Natural killer cell (primary cell): Measurements from ENCODE around the gene HNRNPAB. TPM values are rescaled to one million over a fixed set of nuclear protein-coding genes. Genes with fewer than 3 reads are reported as not detected.

Source experiments
- ATAC-seq, 3 donors: fragments of 150-1000 bp in 2 of 3; fragments of 200-7000 bp in 1 of 3; cut with Tn5 transposase; 1 replicate in 1 of 3; 2 replicates in 2 of 3; pipeline ENCODE4 v1.10.0; 2021; ENCODE audit warnings: mild to moderate bottlenecking in 2 of 3, moderate library complexity in 2 of 3
- DNase-seq, 2 donors: peaks; one replicate each; pipeline versions ENCODE4 v3.0.0 to v3.0.0-alpha.2; 2013 to 2021; ENCODE audit warnings: mixed read lengths in 1 of 2
- H3K27ac ChIP-seq: one replicate; pipeline ENCODE4 v1.5.1; 2013; ENCODE audit warnings: mild to moderate bottlenecking, low read length
- H3K27me3 ChIP-seq: one replicate; pipeline ENCODE4 v1.6.1; 2013; ENCODE audit warnings: low read length; ENCODE audit not compliant: control insufficient read depth, insufficient read depth
- H3K36me3 ChIP-seq: one replicate; pipeline ENCODE4 v1.6.1; 2013; ENCODE audit warnings: low read length; ENCODE audit not compliant: control insufficient read depth, insufficient read depth
- H3K4me1 ChIP-seq: one replicate; pipeline ENCODE4 v1.6.1; 2013; ENCODE audit warnings: low read length; ENCODE audit not compliant: control insufficient read depth, insufficient read depth
- H3K4me3 ChIP-seq: one replicate; pipeline ENCODE4 v1.5.1; 2013; ENCODE audit warnings: low read length
- H3K9me3 ChIP-seq: one replicate; pipeline ENCODE4 v1.6.1; 2013; ENCODE audit warnings: low read length; ENCODE audit not compliant: control insufficient read depth, insufficient read depth
- H3K27ac Mint-ChIP-seq, 2 donors: one replicate each; pipeline ENCODE4 v1.8.0; 2022; ENCODE audit warnings: mild to moderate bottlenecking in 2 of 2, mixed read lengths in 2 of 2, moderate library complexity in 1 of 2
- H3K27me3 Mint-ChIP-seq, 2 donors: one replicate each; pipeline ENCODE4 v1.8.0; 2022; ENCODE audit warnings: low read depth in 2 of 2, mixed read lengths in 2 of 2
- H3K36me3 Mint-ChIP-seq: one replicate; pipeline ENCODE4 v1.8.0; 2022; ENCODE audit warnings: mixed read lengths
- H3K4me1 Mint-ChIP-seq, 2 donors: one replicate each; pipeline ENCODE4 v1.8.0; 2022; ENCODE audit warnings: mixed read lengths in 2 of 2
- H3K4me3 Mint-ChIP-seq: one replicate; pipeline ENCODE4 v1.8.0; 2022; ENCODE audit warnings: mild to moderate bottlenecking, moderate library complexity, mixed read lengths
- H3K9me3 Mint-ChIP-seq, 2 donors: one replicate each; pipeline ENCODE4 v1.8.0; 2022; ENCODE audit warnings: mixed read lengths in 2 of 2
- WGBS: methylation state at CpG from one replicate; pipeline ENCODE4 v1.1.7; 2013; ENCODE audit warnings: missing lambda C conversion rate; ENCODE audit not compliant: insufficient coverage; 5-methylcytosine and 5-hydroxymethylcytosine counted together
- intact Hi-C: fragments of 100-400 bp; cut with micrococcal nuclease; formaldehyde crosslinking; loops from one replicate; pipeline ENCODE4 v1.14.2; 2022
- total RNA-seq, 4 donors: library from RNA; stranded (reverse); fragments of 120-200 nt in 1 of 4; gene quantifications; one replicate each; pipeline versions ENCODE4 v1.2.3 to v1.2.4, GENCODE V29; 2013 to 2022
- TF ChIP-seq, protein P1 (sequence below): fragments of 200-600 bp; IDR thresholded peaks from one replicate; pipeline ENCODE4 v1.8.0; 2022; ENCODE audit warnings: antibody characterized with exemption

HNRNPAB gene
- total RNA-seq, 3 donors from 2014 or later (not counting 1 experiment from before 2014, with no cell fraction given) = 77.6 to 98.4 (median 88.4) TPM

DNA sequence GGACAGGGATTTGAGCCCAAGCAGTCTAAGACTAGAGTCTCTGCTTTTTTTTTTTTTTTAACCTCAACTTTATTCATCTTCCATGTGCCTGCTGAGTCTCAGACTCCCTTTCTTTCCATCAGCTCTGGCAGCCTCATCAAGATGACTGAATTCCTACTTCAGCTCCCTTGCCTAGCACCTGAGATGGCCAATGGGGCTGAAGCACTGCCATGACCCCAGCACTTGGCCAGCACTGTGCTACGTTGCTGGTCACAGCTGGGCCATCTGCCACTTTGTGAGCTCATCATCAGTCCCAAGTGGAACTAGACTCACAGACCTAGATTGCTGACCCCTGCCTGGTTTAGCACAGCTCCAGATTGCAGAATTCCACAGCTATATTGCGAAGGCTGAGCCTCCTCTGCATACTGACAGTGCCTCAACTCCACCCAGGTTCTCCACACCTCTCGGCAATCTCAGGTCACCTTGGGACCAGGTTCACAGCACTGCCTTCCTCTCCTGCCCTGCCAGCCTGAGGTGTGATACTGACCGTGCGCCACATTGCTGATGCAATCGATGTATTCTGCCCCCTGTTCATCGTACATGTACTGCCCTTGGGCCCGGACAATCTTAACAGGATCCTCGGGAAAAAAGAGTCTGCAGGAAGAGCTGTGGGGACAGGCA lies 26.7 kb downstream of the HNRNPAB start:
- H3K4me3 ChIP-seq = peak overlapping the region; percentile 70

DNA sequence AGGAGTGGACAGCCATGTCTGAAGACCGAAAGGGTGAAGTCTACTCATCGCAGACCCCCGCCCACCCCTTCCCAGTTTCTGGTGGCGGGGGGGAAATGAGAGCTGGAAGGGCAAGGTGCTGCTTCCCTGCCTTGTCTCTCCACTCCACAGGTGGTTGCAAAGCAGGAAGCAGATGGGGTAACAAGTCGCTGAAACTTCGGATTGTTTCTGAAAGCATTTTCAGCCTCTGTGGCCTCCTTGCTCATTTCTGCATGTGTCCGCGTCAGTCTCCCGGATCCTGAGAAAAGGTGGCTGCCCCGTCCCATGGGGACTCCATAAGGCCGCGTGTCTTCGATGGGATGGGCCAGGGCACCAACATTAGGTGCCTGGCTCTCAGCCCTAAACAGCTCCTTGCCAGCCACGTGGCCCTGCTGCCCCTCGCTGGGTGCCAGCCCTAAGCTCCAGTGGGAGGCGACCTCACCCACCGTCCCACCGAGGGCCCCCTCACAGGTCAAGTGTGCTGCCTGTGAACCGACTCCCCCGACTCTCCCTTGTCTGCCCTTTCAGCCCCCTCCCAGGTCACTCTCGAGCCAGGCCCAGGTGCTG lies 27.3 kb downstream of the HNRNPAB start:
- Histone ChIP-seq H3K4me3 (peak overlapping the region; percentile 70), H3K27me3 (no peaks in the 10 kb centered on the region), H3K9me3 (no peaks in the 10 kb centered on the region), H3K27ac (peak overlapping the region; percentile 67), H3K4me1 (peaks cover 53% of the 10 kb centered on the region), H3K36me3 (peaks cover 31% of the 10 kb centered on the region)
- DNase-seq (no peak), ATAC-seq (no peak)
- 28% methylated on average over 21 of the region's 21 CpGs for WGBS
- Mint-ChIP-seq H3K4me3 (peak overlapping the region; percentile 87), H3K27ac (peak overlapping the region; percentile 41 to 69), H3K27me3 (no peaks in the 10 kb centered on the region), H3K9me3 (no peaks in the 10 kb centered on the region), H3K4me1 (peaks cover 63 to 68% of the 10 kb centered on the region in 2 donors), H3K36me3 (peaks cover 19% of the 10 kb centered on the region)
- TF ChIP-seq, protein P1, sequence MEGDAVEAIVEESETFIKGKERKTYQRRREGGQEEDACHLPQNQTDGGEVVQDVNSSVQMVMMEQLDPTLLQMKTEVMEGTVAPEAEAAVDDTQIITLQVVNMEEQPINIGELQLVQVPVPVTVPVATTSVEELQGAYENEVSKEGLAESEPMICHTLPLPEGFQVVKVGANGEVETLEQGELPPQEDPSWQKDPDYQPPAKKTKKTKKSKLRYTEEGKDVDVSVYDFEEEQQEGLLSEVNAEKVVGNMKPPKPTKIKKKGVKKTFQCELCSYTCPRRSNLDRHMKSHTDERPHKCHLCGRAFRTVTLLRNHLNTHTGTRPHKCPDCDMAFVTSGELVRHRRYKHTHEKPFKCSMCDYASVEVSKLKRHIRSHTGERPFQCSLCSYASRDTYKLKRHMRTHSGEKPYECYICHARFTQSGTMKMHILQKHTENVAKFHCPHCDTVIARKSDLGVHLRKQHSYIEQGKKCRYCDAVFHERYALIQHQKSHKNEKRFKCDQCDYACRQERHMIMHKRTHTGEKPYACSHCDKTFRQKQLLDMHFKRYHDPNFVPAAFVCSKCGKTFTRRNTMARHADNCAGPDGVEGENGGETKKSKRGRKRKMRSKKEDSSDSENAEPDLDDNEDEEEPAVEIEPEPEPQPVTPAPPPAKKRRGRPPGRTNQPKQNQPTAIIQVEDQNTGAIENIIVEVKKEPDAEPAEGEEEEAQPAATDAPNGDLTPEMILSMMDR = no peak
- intact Hi-C loops = loop anchor here (10.0 kb wide), 2 partner anchors 117 to 503 kb away; partner anchors contain the start of genes N4BP3 and ZNF354A

More for the DNA sequence above, 26.7 kb downstream of the HNRNPAB start:
- ATAC-seq (no peak), DNase-seq (no peak)
- H3K4me3 Mint-ChIP-seq = peak overlapping the region; percentile 87
- H3K9me3 ChIP-seq = no peaks in the 10 kb centered on the region
- TF ChIP-seq, protein P1 = no peak
- H3K4me1 Mint-ChIP-seq = peaks cover 57 to 65% of the 10 kb centered on the region in 2 donors
- peaks cover 19% of the 10 kb centered on the region for H3K36me3 Mint-ChIP-seq
- no peak overlapping the region for H3K27ac ChIP-seq
- no peaks in the 10 kb centered on the region for H3K27me3 Mint-ChIP-seq
- intact Hi-C loops = loop anchor here (10.0 kb wide), 2 partner anchors 116 to 504 kb away; partner anchors contain the start of genes N4BP3 and ZNF354A
- no peaks in the 10 kb centered on the region for H3K27me3 ChIP-seq
- peaks cover 47% of the 10 kb centered on the region for H3K4me1 ChIP-seq
- H3K9me3 Mint-ChIP-seq = no peaks in the 10 kb centered on the region
- H3K27ac Mint-ChIP-seq = peak overlapping the region; percentile 68 to 69
- H3K36me3 ChIP-seq = peaks cover 33% of the 10 kb centered on the region
- 77% methylated on average over 9 of the region's 9 CpGs for WGBS

DNA sequence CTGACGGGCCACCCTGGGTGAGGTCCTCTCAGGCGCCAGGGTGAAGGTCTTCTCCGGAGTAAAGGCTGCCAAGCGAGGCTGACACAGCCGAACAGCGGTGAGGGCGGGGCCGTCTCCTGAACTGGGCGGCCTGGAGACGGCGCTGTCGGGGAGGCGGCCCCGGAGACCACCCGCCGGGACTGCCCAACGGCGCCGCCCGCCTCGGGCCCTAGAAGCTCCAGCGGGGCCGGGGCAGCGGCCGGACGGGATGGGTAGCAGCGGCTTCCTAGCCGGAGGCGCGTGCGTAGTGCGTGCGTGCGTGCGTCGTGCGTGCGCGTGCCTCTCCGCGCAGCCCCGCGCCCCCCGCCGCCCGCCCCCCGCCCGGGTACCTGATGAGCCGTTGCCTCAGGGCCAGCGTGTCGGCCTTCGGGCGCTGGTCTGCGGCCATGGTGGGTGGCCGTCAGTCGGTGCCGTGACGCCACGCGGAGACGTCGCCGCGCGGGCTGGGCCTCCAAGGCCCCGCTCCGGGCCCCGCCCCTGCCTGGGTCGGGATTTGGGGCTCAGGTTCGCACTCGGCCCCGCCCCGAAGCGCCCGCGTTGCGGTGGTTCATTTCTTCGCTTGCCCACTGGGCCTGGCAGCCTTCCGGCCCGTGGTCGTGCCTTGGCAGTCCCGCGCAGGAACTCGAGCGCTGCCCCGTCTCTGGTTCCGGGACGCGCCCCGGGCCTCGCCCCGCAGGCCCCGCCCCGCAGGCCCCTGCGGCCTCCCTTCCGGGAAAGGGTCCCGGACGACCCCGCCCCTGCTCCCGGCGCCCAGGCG lies 28.0 kb downstream of the HNRNPAB start, which contains the start of gene PHYKPL:
Gene PHYKPL, minus strand, starts transcription at position 679 of the 796 bp plus-strand sequence. Its CDS starts 252 bp downstream, at position 427.
- Histone ChIP-seq H3K4me1 (peaks cover 60% of the 10 kb centered on the region), H3K36me3 (peaks cover 28% of the 10 kb centered on the region)
- ATAC-seq = peak; percentile 67 to 79 (median 70)

More for the DNA sequence above, 28.0 kb downstream of the HNRNPAB start, which contains the start of gene PHYKPL:
- Histone ChIP-seq H3K4me3 (peak within 1 kb of the TSS; percentile 70), H3K27me3 (no peaks in the 10 kb centered on the region), H3K9me3 (no peaks in the 10 kb centered on the region), H3K27ac (peak within 1 kb of the TSS; percentile 75)
- Mint-ChIP-seq H3K4me3 (peak within 1 kb of the TSS; percentile 87), H3K9me3 (no peaks in the 10 kb centered on the region), H3K27me3 (no peaks in the 10 kb centered on the region), H3K36me3 (peaks cover 14% of the 10 kb centered on the region), H3K27ac (peak within 1 kb of the TSS; percentile 70 to 77), H3K4me1 (peaks cover 67 to 68% of the 10 kb centered on the region in 2 donors)
- TF ChIP-seq, protein P1 = no peak
- DNase-seq = peak; percentile 54 to 81
- under 1% methylated on average over 102 of the region's 102 CpGs for WGBS
- intact Hi-C loops = loop anchor here (10.0 kb wide), 2 partner anchors 118 to 502 kb away; partner anchors contain the start of genes N4BP3 and ZNF354A
